AG20443 (cell line): ENCODE results near the gene ENO4.

Experiments used
- DNase-seq: peaks from one replicate; pipeline ENCODE4 v3.0.0; 2012; ENCODE audit warnings: low spot score, mixed read lengths

ENO4 gene

DNA sequence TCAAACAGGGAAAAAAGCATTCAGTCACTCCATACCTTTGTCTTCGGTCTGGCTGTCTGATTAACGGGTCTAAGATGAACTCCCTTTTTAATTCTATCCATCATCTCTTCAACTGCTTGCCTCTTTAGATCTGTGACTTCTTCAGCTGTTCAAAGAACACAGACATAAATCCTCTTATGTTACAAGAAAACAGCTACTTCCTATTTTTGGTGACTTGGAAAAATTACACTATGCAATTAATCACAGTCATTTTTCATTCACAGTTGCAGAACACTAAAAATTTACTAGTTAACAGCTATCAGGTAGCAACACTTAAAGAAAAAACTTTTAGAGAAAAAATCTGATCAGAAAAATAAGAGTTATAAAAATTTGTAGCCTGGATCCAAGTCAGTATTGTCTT is 66.0 kb downstream of the ENO4 start:
- DNase-seq: no peak

DNA sequence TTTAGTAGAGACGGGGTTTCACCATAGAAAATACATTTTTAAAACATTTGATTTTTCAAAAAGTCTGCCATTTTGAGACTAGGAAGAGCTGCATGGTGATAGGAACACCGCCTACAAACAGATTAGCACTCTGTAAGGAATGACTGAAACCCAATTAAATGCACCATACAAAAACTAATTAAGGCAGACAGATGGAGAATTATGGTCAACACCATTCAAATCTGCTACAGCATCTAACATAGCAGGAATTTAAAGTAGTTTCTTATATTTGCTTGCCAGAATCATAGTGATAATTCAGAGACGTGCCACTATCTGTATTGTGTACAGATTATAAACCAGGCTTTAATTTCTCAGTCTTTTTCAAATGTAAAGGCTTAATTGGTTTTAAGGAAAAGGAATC is 68.2 kb downstream of the ENO4 start:
- DNase-seq: no peak

DNA sequence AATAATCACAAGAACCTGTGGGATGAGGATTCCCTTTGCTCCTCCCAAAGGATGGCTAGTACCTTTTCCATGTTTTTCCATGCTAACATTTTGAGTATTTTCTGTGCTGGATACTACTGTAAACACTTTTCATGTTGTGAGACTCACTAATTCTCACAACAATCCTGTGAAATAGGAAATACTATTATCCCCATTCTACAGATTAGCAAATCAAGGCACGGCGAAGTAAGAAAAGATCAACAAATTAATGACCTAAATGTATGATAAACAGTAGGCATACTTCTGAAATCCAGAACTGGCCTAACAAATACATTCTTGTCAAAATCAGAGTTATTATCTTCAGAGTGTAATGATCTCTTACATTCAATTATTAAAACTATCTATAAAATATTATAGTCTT is 69.3 kb downstream of the ENO4 start:
- DNase-seq: no peak

DNA sequence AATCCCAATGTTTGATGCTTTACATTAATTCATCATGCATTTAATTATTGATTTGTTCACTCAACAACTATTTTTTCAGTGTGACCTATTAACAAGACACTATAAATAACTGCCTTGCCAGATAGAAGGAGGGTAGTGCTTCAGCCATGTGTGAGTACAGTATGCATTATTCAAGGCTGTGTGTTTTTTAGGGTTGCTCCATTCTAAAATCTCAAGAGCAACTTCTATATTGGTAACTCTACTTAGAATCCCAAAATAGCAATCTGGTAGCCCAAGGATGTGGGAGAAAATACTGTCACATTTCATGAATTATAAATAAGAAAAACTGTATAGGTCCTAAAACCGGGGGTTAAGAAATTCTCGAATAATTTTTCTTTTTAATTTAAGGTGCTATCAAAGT is 69.9 kb downstream of the ENO4 start:
- no peak for DNase-seq

DNA sequence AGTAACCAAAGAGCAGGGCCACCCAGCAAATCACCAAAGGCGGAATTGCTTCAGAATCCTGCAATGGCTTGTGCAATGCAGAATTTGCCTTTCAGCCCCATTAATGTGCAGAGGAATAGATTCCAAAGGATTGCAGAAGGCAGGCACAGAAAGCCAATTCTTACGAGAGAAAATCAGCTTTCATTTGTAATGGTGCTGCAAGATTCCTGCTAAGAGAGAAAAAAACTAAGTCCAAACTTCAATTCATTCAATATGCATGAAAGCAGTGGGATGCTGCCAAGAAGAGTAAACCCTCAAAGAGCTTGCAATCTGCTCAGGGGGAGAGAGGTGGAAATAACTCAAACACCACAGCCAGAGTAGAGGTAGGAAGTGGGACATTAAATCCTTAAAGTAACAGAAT is 70.4 kb downstream of the ENO4 start:
- no peak for DNase-seq

DNA sequence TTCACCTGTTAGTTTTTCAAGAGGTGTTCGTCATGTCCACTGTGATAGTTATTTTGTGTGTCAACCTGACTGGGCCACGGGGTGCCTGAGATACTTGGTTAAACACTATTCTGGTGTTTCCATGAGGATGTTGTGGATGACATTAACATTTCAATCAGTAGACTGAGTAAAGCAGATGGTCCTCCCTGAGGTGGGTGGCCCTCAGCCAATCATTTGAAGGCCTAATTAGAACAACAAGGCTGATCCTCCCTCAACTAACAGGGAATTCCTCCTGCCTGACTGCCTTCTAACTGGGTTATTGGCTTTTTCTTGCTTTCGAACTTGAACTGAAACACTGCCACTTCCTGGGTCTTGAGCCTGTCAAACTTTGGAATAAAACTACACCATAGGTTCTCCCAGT is 75.8 kb downstream of the ENO4 start:
- no peak for DNase-seq

DNA sequence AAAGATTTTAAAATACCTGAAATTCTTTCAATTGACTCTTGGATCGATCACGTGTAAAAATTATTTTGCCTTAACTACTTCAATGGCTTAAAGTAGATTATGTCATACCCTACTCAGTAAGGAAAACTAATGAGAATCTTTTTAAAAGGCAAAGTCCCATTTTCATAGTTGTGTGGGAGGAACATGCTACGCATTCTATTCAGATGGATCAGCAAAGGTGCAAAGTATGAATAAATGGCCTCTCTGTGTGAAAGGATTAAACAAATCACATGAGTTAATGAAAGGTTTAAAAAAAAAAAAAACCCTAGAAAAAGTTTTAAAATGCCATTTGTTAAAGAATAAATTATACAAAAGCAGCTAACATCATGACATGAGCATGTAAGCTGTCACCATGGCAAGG is 77.1 kb downstream of the ENO4 start:
- no peak for DNase-seq

DNA sequence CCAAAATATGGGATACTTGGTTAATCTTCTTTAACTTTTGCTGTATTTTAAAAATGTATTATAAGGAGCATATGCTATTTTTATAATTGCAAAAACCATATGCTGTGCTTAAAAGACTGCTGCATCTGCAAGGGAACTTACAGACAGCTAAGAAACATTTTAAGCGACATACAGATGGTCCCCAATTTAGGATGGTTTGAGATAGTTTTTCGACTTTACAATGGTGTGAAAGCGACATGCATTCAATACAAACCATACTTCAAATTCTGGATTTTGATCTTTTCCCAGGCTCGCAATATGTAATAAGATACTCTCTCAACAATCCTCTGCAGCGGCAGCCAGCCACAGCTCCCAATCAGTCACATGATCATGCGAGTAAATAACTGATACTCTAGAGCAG is 82.5 kb downstream of the ENO4 start:
- no peak for DNase-seq
